MCF 10A (cell line): ENCODE data around the gene ACSM6. TPM values are rescaled to one million over a fixed set of nuclear protein-coding genes. Genes with fewer than 3 reads are reported as not detected.

Experiments used
- BruUV-seq: library from RNA; stranded (reverse); fragments of 400-500 nt; replicated peaks from 2 replicates; lab custom pipeline; 2021; lab: Mats Ljungman, UMichigan
- CTCF ChIA-PET: fragments of 300-600 bp; sonication (Branson Sonifier 250); formaldehyde crosslinking; extraction: SDS; loops from one replicate; lab custom pipeline; 2021; ENCODE audit warnings: antibody characterized with exemption, inconsistent platforms; lab: Yijun Ruan, JAX
- POLR2A ChIA-PET: fragments of 300-600, 350-650 bp; sonication (Branson Sonifier 250); formaldehyde crosslinking; extraction: SDS; loops from one replicate; lab custom pipeline; 2020; ENCODE audit warnings: antibody characterized with exemption, inconsistent platforms; lab: Yijun Ruan, JAX
- DNase-seq: peaks from one replicate; pipeline ENCODE4 v3.0.0-alpha.2; 2018; ENCODE audit not compliant: unreplicated experiment
- H3K27ac Mint-ChIP-seq: one replicate; pipeline ENCODE4 v1.8.0; 2022; ENCODE audit warnings: mild to moderate bottlenecking, low read depth, mixed read lengths; ENCODE audit not compliant: unreplicated experiment
- H3K27me3 Mint-ChIP-seq: one replicate; pipeline ENCODE4 v1.8.0; 2022; ENCODE audit warnings: mixed read lengths; ENCODE audit not compliant: insufficient read depth, unreplicated experiment
- H3K36me3 Mint-ChIP-seq: one replicate; pipeline ENCODE4 v1.8.0; 2022; ENCODE audit warnings: mild to moderate bottlenecking, moderate library complexity, mixed read lengths; ENCODE audit not compliant: insufficient read depth, unreplicated experiment
- H3K4me1 Mint-ChIP-seq: one replicate; pipeline ENCODE4 v1.8.0; 2022; ENCODE audit warnings: mixed read lengths; ENCODE audit not compliant: insufficient read depth, unreplicated experiment
- H3K4me3 Mint-ChIP-seq: one replicate; pipeline ENCODE4 v1.8.0; 2022; ENCODE audit warnings: mild to moderate bottlenecking, moderate library complexity, mixed read lengths; ENCODE audit not compliant: unreplicated experiment
- H3K9me3 Mint-ChIP-seq: one replicate; pipeline ENCODE4 v1.8.0; 2022; ENCODE audit warnings: mixed read lengths; ENCODE audit not compliant: unreplicated experiment
- intact Hi-C: fragments of 100-400 bp; cut with micrococcal nuclease; formaldehyde crosslinking; loops from 2 replicates; pipeline ENCODE4 v1.14.1; 2022
- total RNA-seq: library from RNA; stranded (reverse); gene quantifications from 2 replicates; pipeline ENCODE4 v1.2.3, GENCODE V29; 2022
- TF ChIP-seq, protein P1 (sequence below): fragments of 200-600 bp; IDR thresholded peaks from one replicate; pipeline ENCODE4 v1.8.0; 2022; ENCODE audit warnings: antibody characterized with exemption, mild to moderate bottlenecking; ENCODE audit not compliant: unreplicated experiment

Gene ACSM6
- total RNA-seq, 1 experiment from 2014 or later = not detected

DNA sequence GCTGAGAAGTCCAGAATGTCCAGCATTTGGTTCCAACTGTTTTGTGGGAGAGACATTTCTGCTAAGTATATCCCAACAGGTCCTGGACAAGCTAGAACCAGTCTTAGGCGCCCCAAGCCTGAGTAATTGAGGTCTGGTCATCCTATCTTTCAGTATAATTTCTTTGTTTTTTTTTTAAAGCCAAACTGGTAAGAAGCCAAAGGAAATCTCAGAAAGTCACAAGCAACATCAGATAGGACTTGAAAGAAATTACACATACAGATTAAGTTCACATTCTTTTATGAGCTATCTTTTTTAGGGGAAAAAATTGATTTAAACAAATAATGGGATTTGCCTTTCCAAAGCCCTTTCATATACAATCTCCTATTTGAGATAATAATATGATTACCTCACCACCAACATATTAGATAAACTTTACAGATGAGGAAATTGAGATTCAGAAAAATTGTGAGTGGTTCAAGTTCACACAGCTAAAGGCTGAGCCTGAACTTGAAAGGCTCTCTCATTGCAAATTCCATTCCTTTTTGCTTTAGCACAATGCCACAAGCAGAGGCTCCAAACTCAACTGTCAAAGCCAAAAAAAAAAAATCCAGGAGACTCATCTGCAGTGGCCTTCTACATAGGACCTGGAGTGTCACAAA lies 81.8 kb downstream of the ACSM6 start:
- no peaks in the 10 kb centered on the region for H3K27me3 Mint-ChIP-seq
- peaks cover 48% of the 10 kb centered on the region for H3K4me1 Mint-ChIP-seq
- TF ChIP-seq, protein P1, sequence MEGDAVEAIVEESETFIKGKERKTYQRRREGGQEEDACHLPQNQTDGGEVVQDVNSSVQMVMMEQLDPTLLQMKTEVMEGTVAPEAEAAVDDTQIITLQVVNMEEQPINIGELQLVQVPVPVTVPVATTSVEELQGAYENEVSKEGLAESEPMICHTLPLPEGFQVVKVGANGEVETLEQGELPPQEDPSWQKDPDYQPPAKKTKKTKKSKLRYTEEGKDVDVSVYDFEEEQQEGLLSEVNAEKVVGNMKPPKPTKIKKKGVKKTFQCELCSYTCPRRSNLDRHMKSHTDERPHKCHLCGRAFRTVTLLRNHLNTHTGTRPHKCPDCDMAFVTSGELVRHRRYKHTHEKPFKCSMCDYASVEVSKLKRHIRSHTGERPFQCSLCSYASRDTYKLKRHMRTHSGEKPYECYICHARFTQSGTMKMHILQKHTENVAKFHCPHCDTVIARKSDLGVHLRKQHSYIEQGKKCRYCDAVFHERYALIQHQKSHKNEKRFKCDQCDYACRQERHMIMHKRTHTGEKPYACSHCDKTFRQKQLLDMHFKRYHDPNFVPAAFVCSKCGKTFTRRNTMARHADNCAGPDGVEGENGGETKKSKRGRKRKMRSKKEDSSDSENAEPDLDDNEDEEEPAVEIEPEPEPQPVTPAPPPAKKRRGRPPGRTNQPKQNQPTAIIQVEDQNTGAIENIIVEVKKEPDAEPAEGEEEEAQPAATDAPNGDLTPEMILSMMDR = no peak
- H3K27ac Mint-ChIP-seq = peak overlapping the region; percentile 76
- H3K9me3 Mint-ChIP-seq = no peaks in the 10 kb centered on the region
- CTCF ChIA-PET = interaction anchor here (0.6 to 3.4 kb wide), 7 partner anchors 7 to 100 kb away, joined by 3 to 23 read pairs (median 4); no protein-coding TSS in a partner anchor
- no TSS peak for BruUV-seq
- intact Hi-C loops = no loop called here
- H3K36me3 Mint-ChIP-seq = peaks cover 3% of the 10 kb centered on the region
- POLR2A ChIA-PET = interaction anchor here (0.7 to 4.8 kb wide), 8 partner anchors 8 to 68 kb away, joined by 3 to 49 read pairs (median 6); partner anchors contain the start of gene PDLIM1
- DNase-seq = peak; percentile 73
- peak overlapping the region; percentile 25 for H3K4me3 Mint-ChIP-seq

DNA sequence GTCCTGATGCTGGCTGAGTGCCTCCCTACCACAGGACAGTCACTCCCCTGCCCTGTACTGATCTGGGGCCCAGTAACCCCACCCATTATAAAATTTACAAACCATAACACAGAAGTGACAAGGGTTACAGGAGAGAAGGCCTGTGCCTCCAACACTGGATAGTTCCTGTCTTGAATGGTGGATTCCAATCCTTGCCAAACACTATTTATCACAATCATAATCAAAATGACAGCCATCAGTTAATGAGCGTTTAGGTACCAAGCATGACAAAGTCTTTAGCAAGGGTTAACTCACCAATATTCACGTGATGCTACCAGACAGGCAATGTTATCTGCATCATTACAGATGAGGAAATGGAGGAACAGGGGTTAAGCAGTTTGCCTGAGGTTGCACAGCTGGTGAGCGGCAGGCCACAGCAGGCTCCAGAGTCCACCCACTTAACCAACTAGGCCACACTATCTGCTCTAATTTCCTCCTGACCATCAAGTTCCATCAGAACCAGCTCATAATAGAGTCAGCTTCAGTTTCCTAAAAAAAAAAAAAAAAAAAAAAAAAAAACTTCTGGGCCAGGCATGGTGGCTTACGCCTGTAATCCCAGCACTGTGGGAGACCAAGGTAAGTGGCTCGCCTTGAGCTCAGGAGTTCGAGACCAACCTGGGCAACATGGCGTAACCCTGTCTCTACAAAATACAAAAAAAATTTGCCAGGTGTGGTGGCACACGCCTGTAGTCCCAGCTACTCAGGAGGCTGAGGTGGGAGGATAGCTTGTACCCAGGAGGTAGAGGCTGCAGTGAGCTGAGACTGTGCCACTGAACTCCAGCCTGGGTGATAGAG lies 82.5 kb downstream of the ACSM6 start:
- intact Hi-C loops = no loop called here
- Mint-ChIP-seq H3K27me3 (no peaks in the 10 kb centered on the region), H3K27ac (peak overlapping the region; percentile 76), H3K4me1 (peaks cover 49% of the 10 kb centered on the region), H3K9me3 (no peaks in the 10 kb centered on the region), H3K36me3 (no peaks in the 10 kb centered on the region), H3K4me3 (no peak overlapping the region)
- DNase-seq = no peak
- ChIA-PET POLR2A (interaction anchor here (0.6 to 4.8 kb wide), 5 partner anchors 9 to 15 kb away, joined by 3 to 49 read pairs (median 8); partner anchors contain the start of gene PDLIM1), CTCF (interaction anchor here (0.6 to 3.1 kb wide), 8 partner anchors 9 to 113 kb away, joined by 3 to 31 read pairs (median 6); partner anchors contain the start of gene PDLIM1)
- TF ChIP-seq, protein P1 = no peak
- no TSS peak for BruUV-seq

DNA sequence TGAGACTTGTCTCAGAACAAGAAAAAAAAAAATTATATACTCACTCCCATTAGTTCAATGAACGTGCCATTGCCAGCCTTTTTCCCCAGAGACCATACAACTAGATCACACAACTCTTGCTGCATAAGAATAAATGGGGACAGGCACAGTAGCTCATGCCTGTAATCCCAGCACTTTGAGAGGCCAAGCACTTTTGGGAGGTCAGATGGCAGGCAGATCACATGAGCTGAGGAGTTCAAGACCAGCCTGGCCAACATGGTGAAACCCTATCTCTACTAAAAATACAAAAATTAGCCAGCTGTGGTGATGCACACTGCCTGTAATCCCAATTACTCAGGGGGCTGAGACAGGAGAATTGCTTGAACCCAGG lies 83.1 kb downstream of the ACSM6 start:
- no TSS peak for BruUV-seq
- TF ChIP-seq, protein P1 = no peak
- ChIA-PET POLR2A (interaction anchor here (0.6 to 4.8 kb wide), 4 partner anchors 9 to 17 kb away, joined by 3 to 49 read pairs (median 6); no protein-coding TSS in a partner anchor), CTCF (interaction anchor here (0.6 to 3.1 kb wide), 6 partner anchors 12 to 112 kb away, joined by 3 to 31 read pairs (median 4); partner anchors contain the start of gene PDLIM1)
- H3K4me3 Mint-ChIP-seq = no peak overlapping the region
- no peaks in the 10 kb centered on the region for H3K36me3 Mint-ChIP-seq
- no peak for DNase-seq
- no peaks in the 10 kb centered on the region for H3K9me3 Mint-ChIP-seq
- intact Hi-C loops = no loop called here
- no peak overlapping the region for H3K27ac Mint-ChIP-seq
- peaks cover 54% of the 10 kb centered on the region for H3K4me1 Mint-ChIP-seq
- H3K27me3 Mint-ChIP-seq = no peaks in the 10 kb centered on the region
